ENCODE data around the gene ABLIM2.

GRCh38 chr4:8041868-8042267, 116.7 kb downstream of the ABLIM2 start:
- TF ChIP-seq CTCF (IDR thresholded peaks at IDR 0.05; ENCODE audit: insufficient read depth, low read length, poor library complexity, severe bottlenecking) = no peak
- no peak for TF ChIP-seq EZH2phosphoT487 (conservative IDR thresholded peaks at IDR 0.05; ENCODE audit: low read length)
